Hepatocyte (in vitro differentiated cells): ENCODE results near the gene CLEC16A. TPM values are rescaled to one million over a fixed set of nuclear protein-coding genes. Genes with fewer than 3 reads are reported as not detected.

ENCODE experiments used
- DNase-seq: peaks from one replicate; pipeline ENCODE4 v3.0.0-alpha.2; 2016; ENCODE audit warnings: low spot score
- H2AFZ ChIP-seq: fragments of 200-600 bp; sonication (generic); 2 replicates; pipeline ENCODE4 v1.6.0; 2016; ENCODE audit warnings: antibody characterized with exemption, mild to moderate bottlenecking
- H3K27ac ChIP-seq: fragments of 200-600 bp; sonication (generic); 2 replicates; pipeline ENCODE4 v1.5.1; 2016; ENCODE audit warnings: mild to moderate bottlenecking
- H3K27me3 ChIP-seq: fragments of 200-600 bp; sonication (generic); 2 replicates; pipeline ENCODE4 v1.6.1; 2016
- H3K36me3 ChIP-seq: fragments of 200-600 bp; sonication (generic); replicated peaks from 2 replicates; pipeline ENCODE4 v1.5.1; 2016; ENCODE audit warnings: low read depth; ENCODE audit not compliant: insufficient read depth
- H3K4me1 ChIP-seq: fragments of 200-600 bp; sonication (generic); 2 replicates; pipeline ENCODE4 v1.5.1; 2016; ENCODE audit warnings: mild to moderate bottlenecking, moderate library complexity; ENCODE audit not compliant: insufficient read depth
- H3K4me2 ChIP-seq: fragments of 200-600 bp; sonication (generic); 2 replicates; pipeline ENCODE4 v1.6.0; 2016
- H3K4me3 ChIP-seq: fragments of 200-600 bp; sonication (generic); 2 replicates; pipeline ENCODE4 v1.5.1; 2016; ENCODE audit warnings: mild to moderate bottlenecking
- H3K79me2 ChIP-seq: fragments of 200-600 bp; sonication (generic); 2 replicates; pipeline ENCODE4 v1.6.0; 2017; ENCODE audit warnings: mild to moderate bottlenecking
- H3K9me2 ChIP-seq: fragments of 200-600 bp; sonication (generic); replicated peaks from 2 replicates; pipeline ENCODE4 v1.6.0; 2017; ENCODE audit warnings: mild to moderate bottlenecking; ENCODE audit not compliant: insufficient read depth
- H3K9me3 ChIP-seq: fragments of 200-600 bp; sonication (generic); 2 replicates; pipeline ENCODE4 v1.5.1; 2016; ENCODE audit warnings: low read depth, mild to moderate bottlenecking
- H4K20me1 ChIP-seq: fragments of 200-600 bp; sonication (generic); 2 replicates; pipeline ENCODE4 v1.6.0; 2016; ENCODE audit warnings: mild to moderate bottlenecking; ENCODE audit not compliant: insufficient read depth, poor library complexity, severe bottlenecking
- CTCF ChIP-seq: fragments of 200-600 bp; sonication (generic); IDR thresholded peaks from 2 replicates; pipeline ENCODE4 v1.5.1; 2016; ENCODE audit warnings: antibody characterized with exemption, mild to moderate bottlenecking; ENCODE audit not compliant: poor library complexity
- EZH2 ChIP-seq: fragments of 200-600 bp; sonication (generic); IDR thresholded peaks from 2 replicates; pipeline ENCODE4 v1.6.1; 2016; ENCODE audit warnings: antibody characterized with exemption, mild to moderate bottlenecking, borderline replicate concordance
- EZH2phosphoT487 ChIP-seq: fragments of 200-600 bp; sonication (generic); IDR thresholded peaks from one replicate; pipeline ENCODE4 v1.6.1; 2018; ENCODE audit warnings: antibody characterized with exemption, mild to moderate bottlenecking, low read depth, moderate library complexity; ENCODE audit not compliant: unreplicated experiment, severe bottlenecking
- WGBS: methylation state at CpG from one replicate; pipeline ENCODE4 v1.1.6; 2016; ENCODE audit warnings: low lambda C conversion rate; ENCODE audit errors: missing lambda C conversion rate; 5-methylcytosine and 5-hydroxymethylcytosine counted together
- polyA plus RNA-seq: library from polyadenylated mRNA; unstranded; fragments of >200 nt; fragmentation: Nextera tagmentation; extraction: Ambion mirVana; gene quantifications from 2 replicates; pipeline ENCODE4 v1.2.1, GENCODE V29; 2016
- total RNA-seq: library from RNA; depleted of rRNA; stranded (reverse); fragments of >200 nt; gene quantifications from 2 replicates; pipeline ENCODE4 v1.2.3, GENCODE V29; 2014

Gene CLEC16A
- total and polyA plus RNA-seq, 2 experiments from 2014 or later: 22.3 to 22.6 TPM

- Histone ChIP-seq H3K4me2 (no peak overlapping the region), H3K9me3 (no peaks in the 10 kb centered on the region), H3K36me3 (no peaks in the 10 kb centered on the region), H3K27me3 (no peaks in the 10 kb centered on the region), H3K9me2 (no peaks in the 10 kb centered on the region), H3K79me2 (no peaks in the 10 kb centered on the region), H3K4me3 (no peak overlapping the region), H2AFZ (no peak overlapping the region), H3K4me1 (peaks cover 5% of the 10 kb centered on the region), H3K27ac (no peak overlapping the region), H4K20me1 (no peaks in the 10 kb centered on the region)
- no peak for DNase-seq
- 73% methylated on average over 3 of the region's 3 CpGs for WGBS
- TF ChIP-seq CTCF: no peak
- TF ChIP-seq EZH2: no peak
- no peak for TF ChIP-seq EZH2phosphoT487
Observed at GRCh38 chr16:11064851-11065250, 120.5 kb downstream of the CLEC16A start.

GRCh38 chr16:11066261-11066870, 122.0 kb downstream of the CLEC16A start:
- no peaks in the 10 kb centered on the region for H3K9me2 ChIP-seq
- no peaks in the 10 kb centered on the region for H3K79me2 ChIP-seq
- H3K36me3 ChIP-seq: no peaks in the 10 kb centered on the region
- H4K20me1 ChIP-seq: no peaks in the 10 kb centered on the region
- H3K27ac ChIP-seq: no peak overlapping the region
- no peak for DNase-seq
- H3K9me3 ChIP-seq: no peaks in the 10 kb centered on the region
- H3K4me2 ChIP-seq: no peak overlapping the region
- TF ChIP-seq EZH2phosphoT487: no peak
- TF ChIP-seq CTCF: no peak
- no peak for TF ChIP-seq EZH2
- no peaks in the 10 kb centered on the region for H3K27me3 ChIP-seq
- no peak overlapping the region for H3K4me3 ChIP-seq
- H2AFZ ChIP-seq: no peak overlapping the region
- WGBS: 92% methylated on average over 14 of the region's 14 CpGs
- H3K4me1 ChIP-seq: peaks cover 5% of the 10 kb centered on the region

GRCh38 chr16:11067266-11067665, 122.9 kb downstream of the CLEC16A start:
- H3K36me3 ChIP-seq: no peaks in the 10 kb centered on the region
- no peak overlapping the region for H3K4me3 ChIP-seq
- H3K27ac ChIP-seq: no peak overlapping the region
- no peaks in the 10 kb centered on the region for H3K9me3 ChIP-seq
- TF ChIP-seq EZH2 (no peak), EZH2phosphoT487 (no peak), CTCF (no peak)
- no peaks in the 10 kb centered on the region for H3K79me2 ChIP-seq
- WGBS: 90% methylated on average over 7 of the region's 7 CpGs
- no peaks in the 10 kb centered on the region for H3K27me3 ChIP-seq
- no peak for DNase-seq
- no peaks in the 10 kb centered on the region for H4K20me1 ChIP-seq
- H2AFZ ChIP-seq: no peak overlapping the region
- peaks cover 5% of the 10 kb centered on the region for H3K4me1 ChIP-seq
- H3K4me2 ChIP-seq: no peak overlapping the region
- no peaks in the 10 kb centered on the region for H3K9me2 ChIP-seq
